Mesodermal cell (in vitro differentiated cells): Measurements from ENCODE around the gene GABRB3.

Source experiments
- H3K27ac ChIP-seq: 2 replicates; pipeline ENCODE4 v1.7.0; 2013; ENCODE audit warnings: mild to moderate bottlenecking, low read depth, low read length, moderate library complexity; ENCODE audit not compliant: severe bottlenecking
- H3K36me3 ChIP-seq: 2 replicates; pipeline ENCODE4 v1.7.1; 2013; ENCODE audit warnings: mild to moderate bottlenecking, low read length, moderate library complexity; ENCODE audit not compliant: control insufficient read depth, insufficient read depth
- H3K4me1 ChIP-seq: one replicate; pipeline ENCODE4 v1.7.1; 2013; ENCODE audit warnings: mild to moderate bottlenecking, low read length; ENCODE audit not compliant: insufficient read depth, control insufficient read depth, poor library complexity, severe bottlenecking
- H3K4me3 ChIP-seq: 2 replicates; pipeline ENCODE4 v1.7.0; 2013; ENCODE audit warnings: low read length, control low read depth, mild to moderate bottlenecking; ENCODE audit not compliant: insufficient read depth, poor library complexity, severe bottlenecking; ENCODE audit errors: extremely low read depth
- H3K9me3 ChIP-seq: 2 replicates; pipeline ENCODE4 v1.7.1; 2013; ENCODE audit warnings: mild to moderate bottlenecking, low read length, moderate library complexity; ENCODE audit not compliant: control insufficient read depth
- WGBS, 2 experiments: methylation state at CpG; one replicate each; pipeline ENCODE4 v1.1.5; 2013; ENCODE audit warnings: missing lambda C conversion rate in 2 of 2; ENCODE audit not compliant: insufficient coverage in 2 of 2; 5-methylcytosine and 5-hydroxymethylcytosine counted together

The GABRB3 gene

GRCh38 chr15:26518885-26519284 lies 254.0 kb downstream of the GABRB3 start:
- Histone ChIP-seq H3K27ac (no peak overlapping the region), H3K4me3 (no peak overlapping the region), H3K4me1 (no peaks in the 10 kb centered on the region), H3K36me3 (no peaks in the 10 kb centered on the region), H3K9me3 (no peaks in the 10 kb centered on the region)
- WGBS, 2 experiments, result 92 to 100% methylated on average over 4 of the region's 6 CpGs

- no peaks in the 10 kb centered on the region for H3K9me3 ChIP-seq
- 82 to 84% methylated on average over 8 to 12 of the region's 16 CpGs for WGBS, 2 experiments
Measured at GRCh38 chr15:26516102-26516980, 256.5 kb downstream of the GABRB3 start.

GRCh38 chr15:26504009-26504408 lies 268.9 kb downstream of the GABRB3 start:
- no peaks in the 10 kb centered on the region for H3K9me3 ChIP-seq
- no peak overlapping the region for H3K27ac ChIP-seq
- no peak overlapping the region for H3K4me3 ChIP-seq
- H3K36me3 ChIP-seq, result no peaks in the 10 kb centered on the region
- H3K4me1 ChIP-seq, result no peaks in the 10 kb centered on the region

More at GRCh38 chr15:26516102-26516980, 256.5 kb downstream of the GABRB3 start:
- Histone ChIP-seq H3K27ac (no peak overlapping the region), H3K4me3 (no peak overlapping the region), H3K4me1 (no peaks in the 10 kb centered on the region), H3K36me3 (no peaks in the 10 kb centered on the region)
